NAMALWA (cell line): ENCODE measurements around the gene ZNF322.

Experiments used
- DNase-seq: peaks from one replicate; pipeline ENCODE4 v3.0.0-alpha.2; 2015; ENCODE audit warnings: low spot score

ZNF322 gene

GRCh38 chr6:26588965-26589364 lies 70.6 kb downstream of the ZNF322 start:
- no peak for DNase-seq
